HEK293T (cell line): Measurements from ENCODE around the gene PFDN4.
"Not testable (repeated sequence)": the region's sequence is repeated elsewhere in the genome, so short reads cannot be mapped to it uniquely, and the experiment has no call there.

ENCODE experiments used
- CTCF ChIA-PET: fragments of 350-600 bp; formaldehyde crosslinking; extraction: SDS; loops from one replicate; lab custom pipeline; 2021; ENCODE audit warnings: antibody characterized with exemption, inconsistent platforms; lab: Yijun Ruan, JAX
- POLR2A ChIA-PET: fragments of 350-600 bp; formaldehyde crosslinking; extraction: SDS; loops from one replicate; lab custom pipeline; 2020; ENCODE audit warnings: antibody characterized with exemption, inconsistent platforms; lab: Yijun Ruan, JAX
- DNase-seq: peaks from one replicate; pipeline ENCODE4 v3.0.0; 2012; ENCODE audit warnings: mixed read lengths; ENCODE audit errors: extremely low spot score
- ARNT ChIP-seq: fragments of 450-650 bp; IDR thresholded peaks from 2 replicates; pipeline ENCODE4 v1.6.1; 2017; ENCODE audit warnings: mild to moderate bottlenecking
- BHLHE40 ChIP-seq: fragments of 450-650 bp; IDR thresholded peaks from 2 replicates; pipeline ENCODE4 v1.6.1; 2016; ENCODE audit warnings: mild to moderate bottlenecking, moderate library complexity, borderline replicate concordance
- CTBP1 ChIP-seq: fragments of 450-650 bp; IDR thresholded peaks from 2 replicates; pipeline ENCODE4 v1.6.1; 2016; ENCODE audit warnings: borderline replicate concordance
- ELF4 ChIP-seq: fragments of 450-650 bp; IDR thresholded peaks from 2 replicates; pipeline ENCODE4 v1.6.1; 2017; ENCODE audit warnings: antibody characterized with exemption
- FOXA1 ChIP-seq: fragments of 450-650 bp; IDR thresholded peaks from 2 replicates; pipeline ENCODE4 v1.6.1; 2016; ENCODE audit warnings: mild to moderate bottlenecking
- FOXK2 ChIP-seq: fragments of 450-650 bp; IDR thresholded peaks from 2 replicates; pipeline ENCODE4 v1.6.1; 2016; ENCODE audit warnings: mild to moderate bottlenecking
- FOXM1 ChIP-seq: fragments of 450-650 bp; IDR thresholded peaks from 2 replicates; pipeline ENCODE4 v1.6.1; 2017; ENCODE audit warnings: mild to moderate bottlenecking, borderline replicate concordance
- HDGF ChIP-seq: fragments of 450-650 bp; IDR thresholded peaks from 2 replicates; pipeline ENCODE4 v1.6.1; 2017; ENCODE audit warnings: antibody characterized with exemption, borderline replicate concordance
- L3MBTL2 ChIP-seq: fragments of 450-650 bp; conservative IDR thresholded peaks from 2 replicates; pipeline ENCODE4 v1.6.1; 2016; ENCODE audit warnings: mild to moderate bottlenecking
- LEF1 ChIP-seq: fragments of 450-650 bp; IDR thresholded peaks from 2 replicates; pipeline ENCODE4 v1.6.1; 2017; ENCODE audit warnings: mild to moderate bottlenecking, borderline replicate concordance
- NFRKB ChIP-seq: fragments of 450-650 bp; IDR thresholded peaks from 2 replicates; pipeline ENCODE4 v1.6.1; 2016; ENCODE audit warnings: mild to moderate bottlenecking, moderate library complexity
- PKNOX1 ChIP-seq: fragments of 450-650 bp; IDR thresholded peaks from 2 replicates; pipeline ENCODE4 v1.6.1; 2016
- SP1 ChIP-seq: fragments of 450-650 bp; IDR thresholded peaks from 2 replicates; pipeline ENCODE4 v1.6.1; 2017
- SUZ12 ChIP-seq: fragments of 450-650 bp; IDR thresholded peaks from 2 replicates; pipeline ENCODE4 v1.6.1; 2016; ENCODE audit warnings: mild to moderate bottlenecking
- TARDBP ChIP-seq: fragments of 450-650 bp; IDR thresholded peaks from 2 replicates; pipeline ENCODE4 v1.6.1; 2016
- ZNF384 ChIP-seq: fragments of 450-650 bp; IDR thresholded peaks from 2 replicates; pipeline ENCODE4 v1.6.1; 2016

The PFDN4 gene

GRCh38 chr20:54229566-54230160 lies 21.8 kb downstream of the PFDN4 start:
- DNase-seq = no peak
- TF ChIP-seq L3MBTL2 (no peak), ZNF384 (no peak), ARNT (no peak), CTBP1 (no peak), FOXA1 (no peak), FOXK2 (no peak), SUZ12 (no peak), LEF1 (no peak), HDGF (no peak), TARDBP (no peak), SP1 (no peak), ELF4 (no peak), PKNOX1 (no peak), NFRKB (no peak), FOXM1 (no peak), BHLHE40 (no peak)
- POLR2A ChIA-PET = no interaction called here
- CTCF ChIA-PET = no interaction called here

- DNase-seq = no peak
- TF ChIP-seq PKNOX1 (no peak), L3MBTL2 (no peak), FOXK2 (no peak), CTBP1 (no peak), HDGF (no peak), SUZ12 (no peak), ARNT (no peak), FOXA1 (no peak), ZNF384 (no peak), FOXM1 (no peak), LEF1 (no peak), TARDBP (no peak), SP1 (no peak), BHLHE40 (no peak), NFRKB (no peak), ELF4 (no peak)
- ChIA-PET POLR2A (no interaction called here), CTCF (no interaction called here)
These were observed 23.1 kb downstream of the PFDN4 start for GRCh38 chr20:54231036-54231435.

- no peak for DNase-seq
These were observed 27.1 kb downstream of the PFDN4 start for GRCh38 chr20:54234991-54235390.

GRCh38 chr20:54237116-54237943 lies 29.4 kb downstream of the PFDN4 start:
- POLR2A ChIA-PET = no interaction called here
- TF ChIP-seq ZNF384 = no peak
- TF ChIP-seq NFRKB = no peak
- no peak for TF ChIP-seq HDGF
- TF ChIP-seq FOXM1 = no peak
- TF ChIP-seq FOXK2 = no peak
- DNase-seq = no peak
- CTCF ChIA-PET = no interaction called here

More at GRCh38 chr20:54234991-54235390, 27.1 kb downstream of the PFDN4 start:
- ChIA-PET POLR2A (no interaction called here), CTCF (no interaction called here)
- TF ChIP-seq HDGF = no peak
- no peak for TF ChIP-seq BHLHE40
- no peak for TF ChIP-seq PKNOX1
- no peak for TF ChIP-seq FOXK2
- TF ChIP-seq SP1 = no peak
- no peak for TF ChIP-seq TARDBP
- TF ChIP-seq SUZ12 = no peak
- no peak for TF ChIP-seq ZNF384
- TF ChIP-seq FOXM1 = no peak
- no peak for TF ChIP-seq L3MBTL2
- no peak for TF ChIP-seq FOXA1
- no peak for TF ChIP-seq ARNT
- no peak for TF ChIP-seq ELF4
- no peak for TF ChIP-seq LEF1
- TF ChIP-seq CTBP1 = no peak
- no peak for TF ChIP-seq NFRKB

- ChIA-PET CTCF (no interaction called here), POLR2A (no interaction called here)
- TF ChIP-seq PKNOX1 (no peak), FOXM1 (no peak), FOXA1 (no peak), HDGF (no peak), ELF4 (no peak), TARDBP (no peak), ZNF384 (no peak), SP1 (no peak), SUZ12 (no peak), CTBP1 (no peak), BHLHE40 (no peak), ARNT (no peak), FOXK2 (no peak), LEF1 (no peak), L3MBTL2 (no peak), NFRKB (no peak)
- no peak for DNase-seq
These were observed 36.2 kb downstream of the PFDN4 start for GRCh38 chr20:54244113-54244512.

GRCh38 chr20:54248705-54249104 lies 40.8 kb downstream of the PFDN4 start:
- CTCF ChIA-PET, DNase-seq, POLR2A ChIA-PET: not testable (repeated sequence)
